ENCODE data around the gene STIP1. TPM values are rescaled to one million over a fixed set of nuclear protein-coding genes. Genes with fewer than 3 reads are reported as not detected.

Gene STIP1
- total and polyA plus RNA-seq, 10 of the 15 experiments (the other 5 are each of a cell fraction or from before 2014, with no cell fraction given): 25.2 to 291 (median 191) TPM

DNA sequence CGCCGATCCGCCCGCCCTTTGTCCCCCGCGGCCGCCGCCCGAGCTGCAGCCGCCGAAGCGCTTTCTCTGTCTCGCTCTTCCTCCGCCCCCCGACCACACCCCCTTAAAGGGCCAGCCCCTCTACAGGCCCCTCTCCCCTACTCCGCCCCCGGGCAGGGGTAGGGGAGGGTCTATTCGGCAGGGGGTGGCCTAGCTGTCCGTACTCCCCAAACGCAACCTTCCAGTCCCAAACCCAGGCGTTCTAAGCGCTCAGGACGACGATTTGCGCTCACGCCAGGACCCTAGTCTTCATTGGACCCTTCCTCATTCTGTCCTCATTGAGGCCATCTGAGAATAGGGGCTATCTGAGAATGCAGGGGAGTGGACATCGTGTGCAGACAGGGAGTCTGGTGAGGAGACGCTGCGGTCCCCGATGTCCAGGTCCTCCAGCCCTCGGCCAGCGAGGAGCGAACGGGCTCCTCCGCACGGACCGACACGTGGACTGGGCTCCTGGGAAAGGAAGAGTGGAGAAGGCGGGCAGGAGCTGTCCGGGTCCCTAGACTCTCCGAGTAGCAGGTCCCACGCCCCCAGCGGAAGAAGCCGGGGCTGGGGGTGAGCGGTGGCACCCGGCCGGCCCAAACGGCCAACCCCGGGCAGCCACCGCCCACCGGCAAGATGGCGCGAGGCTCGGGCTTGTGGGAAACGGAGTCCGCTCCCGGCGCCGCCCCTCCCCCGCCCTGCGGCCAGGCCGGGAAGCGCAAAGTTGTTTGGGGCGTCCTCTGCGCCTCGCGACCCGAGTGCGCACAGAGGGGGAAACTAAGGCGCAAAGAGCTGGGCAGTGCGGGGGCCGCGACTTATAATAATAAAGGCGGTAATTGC is 61.1 kb downstream of the STIP1 start, which contains the start of gene PPP1R14B (continued):
- 0 out of 2 replicates have a peak, but pooled peaks have one; percentile 46 for TF ChIP-seq MXI1 (IDR thresholded peaks at IDR 0.05; ENCODE audit: low read depth, low read length)
- peak; percentile 75; the same call in 1 of the 2 replicates for TF ChIP-seq NKRF (conservative IDR thresholded peaks at IDR 0.05)
- peak; percentile 51 for TF ChIP-seq NR2F1 (conservative IDR thresholded peaks at IDR 0.05)
- TF ChIP-seq, protein P1, sequence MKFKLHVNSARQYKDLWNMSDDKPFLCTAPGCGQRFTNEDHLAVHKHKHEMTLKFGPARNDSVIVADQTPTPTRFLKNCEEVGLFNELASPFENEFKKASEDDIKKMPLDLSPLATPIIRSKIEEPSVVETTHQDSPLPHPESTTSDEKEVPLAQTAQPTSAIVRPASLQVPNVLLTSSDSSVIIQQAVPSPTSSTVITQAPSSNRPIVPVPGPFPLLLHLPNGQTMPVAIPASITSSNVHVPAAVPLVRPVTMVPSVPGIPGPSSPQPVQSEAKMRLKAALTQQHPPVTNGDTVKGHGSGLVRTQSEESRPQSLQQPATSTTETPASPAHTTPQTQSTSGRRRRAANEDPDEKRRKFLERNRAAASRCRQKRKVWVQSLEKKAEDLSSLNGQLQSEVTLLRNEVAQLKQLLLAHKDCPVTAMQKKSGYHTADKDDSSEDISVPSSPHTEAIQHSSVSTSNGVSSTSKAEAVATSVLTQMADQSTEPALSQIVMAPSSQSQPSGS (IDR thresholded peaks at IDR 0.05; ENCODE audit: low read length): no peak
- TF ChIP-seq RBBP5 (conservative IDR thresholded peaks at IDR 0.05): no peak
- TF ChIP-seq TBL1XR1 (IDR thresholded peaks at IDR 0.05; ENCODE audit: low read depth, low read length): 0 out of 2 replicates have a peak, but pooled peaks have one; percentile 17
- no peak for TF ChIP-seq RELB (IDR thresholded peaks at IDR 0.05; ENCODE audit: low read depth)
- no peak for TF ChIP-seq SUZ12 (IDR thresholded peaks at IDR 0.05; ENCODE audit: unreplicated experiment)
- TF ChIP-seq CREM (IDR thresholded peaks at IDR 0.05; ENCODE audit: low read depth): 0 out of 2 replicates have a peak, but pooled peaks have one; percentile 46
- TF ChIP-seq, protein P2, sequence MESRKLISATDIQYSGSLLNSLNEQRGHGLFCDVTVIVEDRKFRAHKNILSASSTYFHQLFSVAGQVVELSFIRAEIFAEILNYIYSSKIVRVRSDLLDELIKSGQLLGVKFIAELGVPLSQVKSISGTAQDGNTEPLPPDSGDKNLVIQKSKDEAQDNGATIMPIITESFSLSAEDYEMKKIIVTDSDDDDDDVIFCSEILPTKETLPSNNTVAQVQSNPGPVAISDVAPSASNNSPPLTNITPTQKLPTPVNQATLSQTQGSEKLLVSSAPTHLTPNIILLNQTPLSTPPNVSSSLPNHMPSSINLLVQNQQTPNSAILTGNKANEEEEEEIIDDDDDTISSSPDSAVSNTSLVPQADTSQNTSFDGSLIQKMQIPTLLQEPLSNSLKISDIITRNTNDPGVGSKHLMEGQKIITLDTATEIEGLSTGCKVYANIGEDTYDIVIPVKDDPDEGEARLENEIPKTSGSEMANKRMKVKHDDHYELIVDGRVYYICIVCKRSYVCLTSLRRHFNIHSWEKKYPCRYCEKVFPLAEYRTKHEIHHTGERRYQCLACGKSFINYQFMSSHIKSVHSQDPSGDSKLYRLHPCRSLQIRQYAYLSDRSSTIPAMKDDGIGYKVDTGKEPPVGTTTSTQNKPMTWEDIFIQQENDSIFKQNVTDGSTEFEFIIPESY (IDR thresholded peaks at IDR 0.05): no peak
- peak; percentile 66; the same call in 1 of the 2 replicates for TF ChIP-seq HDGF (IDR thresholded peaks at IDR 0.05)
- no peak for TF ChIP-seq RELA (IDR thresholded peaks at IDR 0.05; ENCODE audit: borderline replicate concordance, partially characterized antibody)
- TF ChIP-seq CREB1 (IDR thresholded peaks at IDR 0.05; ENCODE audit: low read depth): no peak
- TF ChIP-seq EGR1 (IDR thresholded peaks at IDR 0.05; ENCODE audit: borderline replicate concordance in 1 of 2, low read depth in 2 of 2, low read length in 2 of 2): peak in 1 of 2 experiments; percentile 57; a peak in 2 of 3 replicates
- TF ChIP-seq STAT1 (conservative IDR thresholded peaks at IDR 0.05): 0 out of 2 replicates have a peak, but pooled peaks have one; percentile 48
- peak; percentile 90 for TF ChIP-seq CHD2 (IDR thresholded peaks at IDR 0.05; ENCODE audit: borderline replicate concordance, low read depth, low read length)
- TF ChIP-seq RB1 (IDR thresholded peaks at IDR 0.05; ENCODE audit: borderline replicate concordance): 0 out of 2 replicates have a peak, but pooled peaks have one; percentile 18
- no peak for TF ChIP-seq SREBF1 (IDR thresholded peaks at IDR 0.05; ENCODE audit: low read length)
- peak; percentile 51 for TF ChIP-seq GATAD2B (conservative IDR thresholded peaks at IDR 0.05; ENCODE audit: low read depth)
- 0 out of 2 replicates have a peak, but pooled peaks have one; percentile 48 for TF ChIP-seq ZNF207 (IDR thresholded peaks at IDR 0.05; ENCODE audit: borderline replicate concordance)
- peak; percentile 66 for TF ChIP-seq SIN3A (IDR thresholded peaks at IDR 0.05; ENCODE audit: low read depth, low read length)
- TF ChIP-seq FOXK2 (IDR thresholded peaks at IDR 0.05): no peak
- 0 out of 2 replicates have a peak, but pooled peaks have one; percentile 23 for TF ChIP-seq CBFB (IDR thresholded peaks at IDR 0.05; ENCODE audit: low read depth)
- no peak for TF ChIP-seq MYB (IDR thresholded peaks at IDR 0.05; ENCODE audit: borderline replicate concordance, low read depth, low read length)

Data from GM12878 (cell line).